ENCODE measurements around the gene PDE4B.

Gene PDE4B

DNA sequence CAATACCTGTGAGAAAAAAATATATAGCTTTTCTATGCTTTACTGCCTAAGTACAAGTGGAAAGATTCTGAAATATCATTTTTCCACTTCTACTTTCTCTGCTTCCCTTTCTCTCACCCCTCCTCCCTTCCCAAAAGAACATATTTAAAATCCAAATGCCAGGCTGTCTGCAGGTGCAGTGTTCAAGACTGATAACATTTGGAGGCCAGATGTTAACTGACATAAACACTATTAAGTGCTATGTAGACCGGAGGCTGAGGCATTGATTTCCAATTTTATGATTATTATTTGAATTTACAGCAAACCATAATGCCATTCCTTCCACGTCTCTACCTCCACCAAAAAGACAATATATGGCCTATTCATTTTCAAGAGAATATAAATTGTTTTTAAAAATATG is 444.3 kb downstream of the PDE4B start:
- H3K4me2 ChIP-seq (ENCODE audit: low read length): no peak overlapping the region
- TF ChIP-seq, protein P1, sequence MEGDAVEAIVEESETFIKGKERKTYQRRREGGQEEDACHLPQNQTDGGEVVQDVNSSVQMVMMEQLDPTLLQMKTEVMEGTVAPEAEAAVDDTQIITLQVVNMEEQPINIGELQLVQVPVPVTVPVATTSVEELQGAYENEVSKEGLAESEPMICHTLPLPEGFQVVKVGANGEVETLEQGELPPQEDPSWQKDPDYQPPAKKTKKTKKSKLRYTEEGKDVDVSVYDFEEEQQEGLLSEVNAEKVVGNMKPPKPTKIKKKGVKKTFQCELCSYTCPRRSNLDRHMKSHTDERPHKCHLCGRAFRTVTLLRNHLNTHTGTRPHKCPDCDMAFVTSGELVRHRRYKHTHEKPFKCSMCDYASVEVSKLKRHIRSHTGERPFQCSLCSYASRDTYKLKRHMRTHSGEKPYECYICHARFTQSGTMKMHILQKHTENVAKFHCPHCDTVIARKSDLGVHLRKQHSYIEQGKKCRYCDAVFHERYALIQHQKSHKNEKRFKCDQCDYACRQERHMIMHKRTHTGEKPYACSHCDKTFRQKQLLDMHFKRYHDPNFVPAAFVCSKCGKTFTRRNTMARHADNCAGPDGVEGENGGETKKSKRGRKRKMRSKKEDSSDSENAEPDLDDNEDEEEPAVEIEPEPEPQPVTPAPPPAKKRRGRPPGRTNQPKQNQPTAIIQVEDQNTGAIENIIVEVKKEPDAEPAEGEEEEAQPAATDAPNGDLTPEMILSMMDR (IDR thresholded peaks at IDR 0.05): no peak
- H3K36me3 ChIP-seq (ENCODE audit: control insufficient read depth, insufficient read depth, low read length): no peaks in the 10 kb centered on the region

DNA sequence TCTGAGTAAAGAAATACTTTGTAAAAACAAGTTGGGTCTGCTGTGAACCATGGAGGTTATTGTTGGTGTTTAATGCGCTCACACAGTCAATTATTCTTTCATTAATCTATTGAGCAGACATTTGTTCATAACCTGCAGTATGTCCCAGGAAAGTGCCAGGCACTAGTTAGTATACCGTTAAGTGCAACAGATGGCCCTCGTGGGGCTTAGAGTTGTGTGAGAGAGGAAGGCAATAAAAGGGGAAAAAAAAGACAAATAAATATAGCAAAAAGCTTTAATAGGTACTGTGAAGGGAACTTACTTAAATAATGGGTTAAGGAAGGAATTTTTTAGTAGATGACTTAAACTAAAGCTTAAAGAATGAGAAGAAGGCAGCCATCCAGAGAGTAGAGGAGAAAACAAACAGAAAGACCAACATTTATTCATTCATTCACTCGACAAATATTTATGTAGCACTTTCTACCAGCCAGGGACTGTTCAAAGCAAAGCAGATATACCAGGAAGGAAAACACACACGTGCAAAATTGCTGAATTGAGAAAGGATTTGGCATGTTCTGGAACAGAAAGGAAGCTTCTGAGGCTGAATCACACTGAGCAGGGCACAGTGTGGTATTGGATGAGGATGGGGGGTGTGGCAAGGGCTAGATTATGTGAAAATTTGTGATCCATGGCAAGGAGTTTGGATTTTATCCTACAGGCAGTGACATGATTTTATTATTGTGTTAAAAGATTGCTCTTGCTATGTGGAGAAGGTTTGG is 445.2 kb downstream of the PDE4B start:
- Histone ChIP-seq H3K9ac (no peak overlapping the region), H3K4me1 (no peaks in the 10 kb centered on the region), H3K79me2 (no peaks in the 10 kb centered on the region), H3K27me3 (ENCODE audit: control insufficient read depth, insufficient read depth, low read length) (no peaks in the 10 kb centered on the region), H2AFZ (no peak overlapping the region), H3K27ac (no peak overlapping the region), H3K4me3 (ENCODE audit: low read depth, low read length) (no peak overlapping the region), H3K36me3 (ENCODE audit: control insufficient read depth, insufficient read depth, low read length) (no peaks in the 10 kb centered on the region), H3K4me2 (ENCODE audit: low read length) (no peak overlapping the region), H3K9me3 (ENCODE audit: control insufficient read depth, low read length) (no peaks in the 10 kb centered on the region)
- TF ChIP-seq, protein P1 (IDR thresholded peaks at IDR 0.05): no peak

More for the DNA sequence above, 444.3 kb downstream of the PDE4B start:
- no peak overlapping the region for H3K27ac ChIP-seq
- no peaks in the 10 kb centered on the region for H3K4me1 ChIP-seq
- H3K9me3 ChIP-seq (ENCODE audit: control insufficient read depth, low read length): no peaks in the 10 kb centered on the region
- H3K9ac ChIP-seq: no peak overlapping the region
- no peak overlapping the region for H3K4me3 ChIP-seq (ENCODE audit: low read depth, low read length)
- H3K27me3 ChIP-seq (ENCODE audit: control insufficient read depth, insufficient read depth, low read length): no peaks in the 10 kb centered on the region
- no peak overlapping the region for H2AFZ ChIP-seq
- no peaks in the 10 kb centered on the region for H3K79me2 ChIP-seq

DNA sequence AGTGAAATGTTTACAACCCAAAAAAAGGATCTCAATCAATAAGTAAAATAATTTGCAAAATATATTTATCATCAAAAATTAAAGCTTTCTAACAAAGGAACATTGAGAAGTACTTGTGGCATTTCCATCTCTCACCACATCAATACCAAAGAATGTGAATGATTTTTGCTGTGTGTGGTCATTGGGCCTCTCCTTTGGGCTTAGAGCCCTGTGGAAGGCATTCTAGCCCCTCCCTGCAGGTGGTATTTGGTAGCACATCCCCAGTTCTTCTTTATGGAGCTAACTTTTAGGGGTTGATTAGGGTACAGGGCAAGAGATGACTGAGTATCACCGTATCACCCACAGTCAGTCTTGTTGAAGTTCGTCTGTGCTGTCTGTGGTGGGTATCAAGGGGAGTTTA is 447.1 kb downstream of the PDE4B start:
- no peak overlapping the region for H2AFZ ChIP-seq
- no peak overlapping the region for H3K4me2 ChIP-seq (ENCODE audit: low read length)
- no peaks in the 10 kb centered on the region for H3K4me1 ChIP-seq
- no peak overlapping the region for H3K27ac ChIP-seq
- H3K9me3 ChIP-seq (ENCODE audit: control insufficient read depth, low read length): no peaks in the 10 kb centered on the region
- H3K4me3 ChIP-seq (ENCODE audit: low read depth, low read length): no peak overlapping the region
- H3K27me3 ChIP-seq (ENCODE audit: control insufficient read depth, insufficient read depth, low read length): no peaks in the 10 kb centered on the region
- H3K36me3 ChIP-seq (ENCODE audit: control insufficient read depth, insufficient read depth, low read length): no peaks in the 10 kb centered on the region
- no peaks in the 10 kb centered on the region for H3K79me2 ChIP-seq
- TF ChIP-seq, protein P1 (IDR thresholded peaks at IDR 0.05): no peak
- H3K9ac ChIP-seq: no peak overlapping the region

DNA sequence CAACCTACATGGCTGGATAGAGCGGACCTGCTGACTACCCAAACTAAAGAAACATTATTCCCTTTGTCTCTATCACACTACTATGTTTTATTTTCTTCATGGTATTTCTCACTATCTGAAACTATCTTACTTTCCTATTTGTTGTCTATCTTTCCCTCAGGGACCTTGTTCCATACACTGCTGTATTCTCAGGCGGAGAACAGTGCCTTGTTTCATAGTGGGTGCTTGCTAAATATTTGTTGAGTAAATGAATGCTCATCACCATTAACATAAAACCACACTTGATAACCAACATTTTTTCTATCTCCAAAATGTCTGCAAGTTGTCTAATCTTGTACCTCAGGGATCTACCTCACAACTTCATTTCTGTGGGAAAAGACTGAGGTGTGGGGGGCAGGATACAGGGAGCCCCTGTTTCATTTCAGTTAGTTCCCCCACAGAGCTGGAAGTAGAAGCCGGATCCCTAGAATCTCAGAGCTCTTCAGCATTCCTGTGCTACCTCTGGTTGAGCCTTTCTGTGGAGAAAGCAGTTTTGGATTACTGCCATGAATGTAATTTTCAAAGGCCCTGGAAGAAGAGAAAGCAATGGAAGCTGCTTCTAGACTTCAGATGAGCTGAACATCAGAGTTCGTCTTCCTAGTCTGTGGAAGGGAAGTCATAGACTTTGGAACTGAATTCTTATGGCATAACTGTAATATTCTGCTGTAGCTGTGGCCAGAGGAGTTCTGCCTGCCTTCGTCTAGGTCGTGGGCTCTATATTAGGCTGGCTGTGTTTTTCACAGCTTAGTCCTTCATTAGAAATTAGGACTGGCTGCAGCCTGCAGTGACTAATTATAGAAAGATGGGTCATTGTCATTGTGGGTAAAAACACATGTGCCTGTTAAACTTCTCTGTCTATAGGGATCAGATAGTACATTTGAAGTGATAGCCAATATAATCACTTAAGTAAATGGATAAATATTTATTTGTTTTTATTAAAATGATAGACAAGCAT is 448.1 kb downstream of the PDE4B start:
- H3K4me3 ChIP-seq (ENCODE audit: low read depth, low read length): no peak overlapping the region
- no peaks in the 10 kb centered on the region for H3K4me1 ChIP-seq
- no peak overlapping the region for H3K9ac ChIP-seq

More for the DNA sequence above, 448.1 kb downstream of the PDE4B start:
- H2AFZ ChIP-seq: no peak overlapping the region
- TF ChIP-seq, protein P1 (IDR thresholded peaks at IDR 0.05): no peak
- H3K79me2 ChIP-seq: no peaks in the 10 kb centered on the region
- H3K27ac ChIP-seq: no peak overlapping the region
- no peaks in the 10 kb centered on the region for H3K9me3 ChIP-seq (ENCODE audit: control insufficient read depth, low read length)
- H3K27me3 ChIP-seq (ENCODE audit: control insufficient read depth, insufficient read depth, low read length): no peaks in the 10 kb centered on the region
- H3K36me3 ChIP-seq (ENCODE audit: control insufficient read depth, insufficient read depth, low read length): no peaks in the 10 kb centered on the region
- H3K4me2 ChIP-seq (ENCODE audit: low read length): no peak overlapping the region

Measured in parathyroid adenoma (tissue), 2 donors.